Retinal pigment epithelial cell (primary cell): ENCODE measurements around the gene ZNF606.

ENCODE experiments used
- DNase-seq: peaks from one replicate; pipeline ENCODE4 v3.0.0-alpha.2; 2010; ENCODE audit warnings: low read depth
- H3K4me3 ChIP-seq: 2 replicates; pipeline ENCODE4 v1.5.1; 2011; ENCODE audit warnings: mild to moderate bottlenecking, low read length, control low read depth, moderate library complexity
- CTCF ChIP-seq: conservative IDR thresholded peaks from 2 replicates; pipeline ENCODE4 v1.5.1; 2011; ENCODE audit warnings: low read depth, low read length, control low read depth, inconsistent platforms

ZNF606 gene

GRCh38 chr19:58042495-58043340, 40.1 kb upstream of the ZNF606 start:
- no peak overlapping the region for H3K4me3 ChIP-seq
- no peak for DNase-seq
- no peak for TF ChIP-seq CTCF

- no peak overlapping the region for H3K4me3 ChIP-seq
- DNase-seq, result no peak
- no peak for TF ChIP-seq CTCF
Measured at GRCh38 chr19:58040751-58041525, 38.3 kb upstream of the ZNF606 start.

GRCh38 chr19:58038688-58039204, 36.1 kb upstream of the ZNF606 start:
- H3K4me3 ChIP-seq, result no peak overlapping the region
- TF ChIP-seq CTCF, result no peak
- no peak for DNase-seq

GRCh38 chr19:58037927-58038687, 35.5 kb upstream of the ZNF606 start:
- TF ChIP-seq CTCF, result no peak
- H3K4me3 ChIP-seq, result no peak overlapping the region
- DNase-seq, result no peak

GRCh38 chr19:58035863-58036262, 33.2 kb upstream of the ZNF606 start:
- no peak for TF ChIP-seq CTCF
- H3K4me3 ChIP-seq, result no peak overlapping the region
- no peak for DNase-seq

GRCh38 chr19:58034477-58034793, 31.8 kb upstream of the ZNF606 start:
- no peak for TF ChIP-seq CTCF
- peak overlapping the region; percentile 40 for H3K4me3 ChIP-seq
- no peak for DNase-seq
